Hepatocyte (in vitro differentiated cells): ENCODE data around the gene URGCP.

ENCODE experiments used
- CTCF ChIP-seq: fragments of 200-600 bp; sonication (generic); IDR thresholded peaks from 2 replicates; pipeline ENCODE4 v1.5.1; 2016; ENCODE audit warnings: antibody characterized with exemption, mild to moderate bottlenecking; ENCODE audit not compliant: poor library complexity
- EZH2 ChIP-seq: fragments of 200-600 bp; sonication (generic); IDR thresholded peaks from 2 replicates; pipeline ENCODE4 v1.6.1; 2016; ENCODE audit warnings: antibody characterized with exemption, mild to moderate bottlenecking, borderline replicate concordance

- no peak for TF ChIP-seq EZH2
- no peak for TF ChIP-seq CTCF
Observed at GRCh38 chr7:43869867-43870240, 36.5 kb downstream of the URGCP start.
